GM12892 (cell line): ENCODE results near the gene G6PD.

Experiments used
- POLR2A ChIP-seq: IDR thresholded peaks from 2 replicates; pipeline ENCODE4 v1.6.1; 2011; ENCODE audit warnings: low read depth, low read length, control low read depth
- POLR2AphosphoS5 ChIP-seq: IDR thresholded peaks from 2 replicates; pipeline ENCODE4 v1.6.1; 2011; ENCODE audit warnings: low read depth, low read length, control low read depth
- TAF1 ChIP-seq: IDR thresholded peaks from 2 replicates; pipeline ENCODE4 v1.6.1; 2011; ENCODE audit warnings: low read depth, mild to moderate bottlenecking, control low read depth, low read length, borderline replicate concordance

DNA sequence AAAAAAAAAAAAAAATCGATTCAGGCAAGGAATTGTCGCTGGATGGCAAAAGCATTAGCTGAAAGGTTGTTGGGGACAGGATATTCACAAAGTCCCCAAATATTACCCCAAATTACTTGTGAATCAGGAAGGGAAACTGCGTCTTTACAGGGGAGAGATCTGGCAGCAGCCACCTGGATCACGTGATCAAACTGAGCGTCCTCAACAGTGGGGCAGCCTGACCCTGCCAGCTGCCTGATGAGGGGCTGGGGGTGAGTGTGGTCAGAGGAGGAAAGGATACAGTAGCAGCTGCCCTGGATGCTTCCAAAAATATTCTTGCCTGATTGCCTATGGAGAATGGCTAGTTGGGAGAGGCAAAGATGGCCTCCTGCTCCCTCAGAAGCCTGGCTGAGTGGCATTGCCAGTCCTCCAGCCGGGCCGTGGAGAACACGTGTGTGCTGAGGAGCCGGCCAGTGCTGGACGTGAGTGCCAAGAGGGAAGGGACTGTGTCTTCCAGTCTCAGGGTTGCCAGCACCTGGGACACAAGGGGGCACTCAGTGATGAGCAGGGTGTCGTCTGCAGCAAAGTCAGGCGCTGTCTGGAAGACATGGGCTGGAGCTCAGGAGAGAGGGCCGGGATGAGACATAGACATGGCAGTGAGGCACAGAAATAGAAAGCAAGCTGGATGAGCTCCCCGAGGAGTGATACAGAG lies 64.6 kb downstream of the G6PD start:
- TF ChIP-seq POLR2A (no peak), TAF1 (no peak), POLR2AphosphoS5 (no peak)
